Pancreas (tissue), 10 donors: ENCODE results near the gene CHSY3. TPM values are rescaled to one million over a fixed set of nuclear protein-coding genes. Genes with fewer than 3 reads are reported as not detected.

ENCODE experiments used
- ATAC-seq, 4 donors: fragments of 200-7000 bp; cut with Tn5 transposase; one replicate each; pipeline versions ENCODE4 v1.8.0 to v1.9.1; 2020; ENCODE audit warnings: mild to moderate bottlenecking in 4 of 4, moderate library complexity in 4 of 4
- DNase-seq, 6 donors: peaks; one replicate each; pipeline ENCODE4 v3.0.0-alpha.2; 2020
- FAIRE-seq: peaks from 2 replicates; lab custom pipeline; 2012; peaks lifted over from hg19 to GRCh38; lab: Jason Lieb, UNC
- H3K27ac ChIP-seq, 4 donors: fragments of 200-600 bp; sonication (generic); 1 replicate in 3 of 4; 2 replicates in 1 of 4; pipeline versions ENCODE4 v1.5.0 to v1.8.0; 2020
- H3K27me3 ChIP-seq, 4 donors: fragments of 200-600 bp; one replicate each; pipeline ENCODE4 v1.8.0; 2021
- H3K36me3 ChIP-seq, 3 donors: fragments of 200-600 bp; sonication (generic) in 1 of 3; one replicate each; pipeline versions ENCODE4 v1.5.0 to v1.8.0; 2020 to 2021
- H3K4me1 ChIP-seq, 3 donors: fragments of 200-600 bp; one replicate each; pipeline ENCODE4 v1.8.0; 2021
- H3K4me3 ChIP-seq, 4 donors: fragments of 200-600 bp; sonication (generic) in 2 of 4; one replicate each; pipeline versions ENCODE4 v1.5.0 to v1.8.0; 2020 to 2021
- H3K9me3 ChIP-seq, 4 donors: fragments of 200-600 bp; one replicate each; pipeline ENCODE4 v1.8.0; 2021
- WGBS, 2 donors: extraction: QIAGEN DNeasy Blood & Tissue Kit; methylation state at CpG; one replicate each; pipeline ENCODE4 v1.1.7; 2013; 5-methylcytosine and 5-hydroxymethylcytosine counted together
- intact Hi-C, 3 donors: fragments of 100-400 bp; cut with DNase I; formaldehyde crosslinking; loops; one replicate each; pipeline versions ENCODE4 v1.11.1 to v1.14.2; 2022
- polyA plus RNA-seq, 2 donors: library from polyadenylated mRNA; stranded (reverse); fragments of 200-250 nt; gene quantifications; one replicate each; pipeline ENCODE4 v1.2.3, GENCODE V29; 2013
- total RNA-seq, 6 donors: library from RNA; stranded (reverse); fragmentation: NEBNext Ultra II Directional in 4 of 6; extraction: Animal tissue kit (Norgen Biotek cat#: 25700) in 4 of 6; gene quantifications; one replicate each; pipeline versions ENCODE4 v1.2.1 to v1.2.4, GENCODE V29; 2021 to 2023
- TF ChIP-seq, protein P1 (sequence below), 4 donors: fragments of 200-600 bp; sonication (generic) in 3 of 4; IDR thresholded peaks; one replicate each; pipeline versions ENCODE4 v1.5.0 to v1.8.0; 2021; ENCODE audit warnings: antibody characterized with exemption in 4 of 4
- donor health status: healthy with polysubstance abuse.
- donor health status: DM: no; HTN: no; CAD: no; lungs with moderate emphysema.
- donor health status: DM: no; HTN: no; CAD: no.
- donor health status: control.
- donor health status: control.
- donor health status: Bipolar disorder and iron deficiency.
- donor health status: DM: yes; HTN: yes; CAD: no.
- donor health status: DM: no; HTN: no; CAD: no.
- donor health status: DM: no; HTN: no; CAD: no.
- donor health status: DM: yes; HTN: yes; CAD: no.

The CHSY3 gene
- total and polyA plus RNA-seq, 8 donors, result 0.07 to 1.2 (median 0.16) TPM

DNA sequence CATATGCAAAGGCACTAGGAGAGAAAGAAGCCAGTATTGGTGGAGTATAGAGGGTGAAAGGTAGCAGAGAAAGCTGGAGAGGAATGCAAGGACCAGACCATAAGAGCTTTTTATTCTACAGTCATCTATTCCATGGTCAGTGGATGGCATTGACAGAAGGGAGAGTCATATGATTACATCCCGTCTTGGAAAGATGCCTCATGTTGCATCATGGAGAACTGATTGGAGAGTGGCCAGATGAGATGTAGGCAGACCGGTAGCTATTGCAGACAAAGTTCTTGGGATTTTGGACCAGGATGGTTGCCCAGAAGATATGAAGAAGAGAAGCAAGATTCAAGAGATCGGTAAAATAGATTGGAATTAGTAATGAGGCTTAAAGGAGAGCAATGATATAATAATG lies 260.7 kb downstream of the CHSY3 start:
- Histone ChIP-seq H3K27me3 (no peaks in the 10 kb centered on the region), H3K4me1 (no peaks in the 10 kb centered on the region), H3K27ac (no peak overlapping the region), H3K4me3 (no peak overlapping the region), H3K9me3 (no peaks in the 10 kb centered on the region), H3K36me3 (no peaks in the 10 kb centered on the region)
- FAIRE-seq, result no peak
- DNase-seq, result no peak
- 73 to 78% methylated on average over 3 of the region's 3 CpGs for WGBS, 2 donors
- TF ChIP-seq, protein P1, sequence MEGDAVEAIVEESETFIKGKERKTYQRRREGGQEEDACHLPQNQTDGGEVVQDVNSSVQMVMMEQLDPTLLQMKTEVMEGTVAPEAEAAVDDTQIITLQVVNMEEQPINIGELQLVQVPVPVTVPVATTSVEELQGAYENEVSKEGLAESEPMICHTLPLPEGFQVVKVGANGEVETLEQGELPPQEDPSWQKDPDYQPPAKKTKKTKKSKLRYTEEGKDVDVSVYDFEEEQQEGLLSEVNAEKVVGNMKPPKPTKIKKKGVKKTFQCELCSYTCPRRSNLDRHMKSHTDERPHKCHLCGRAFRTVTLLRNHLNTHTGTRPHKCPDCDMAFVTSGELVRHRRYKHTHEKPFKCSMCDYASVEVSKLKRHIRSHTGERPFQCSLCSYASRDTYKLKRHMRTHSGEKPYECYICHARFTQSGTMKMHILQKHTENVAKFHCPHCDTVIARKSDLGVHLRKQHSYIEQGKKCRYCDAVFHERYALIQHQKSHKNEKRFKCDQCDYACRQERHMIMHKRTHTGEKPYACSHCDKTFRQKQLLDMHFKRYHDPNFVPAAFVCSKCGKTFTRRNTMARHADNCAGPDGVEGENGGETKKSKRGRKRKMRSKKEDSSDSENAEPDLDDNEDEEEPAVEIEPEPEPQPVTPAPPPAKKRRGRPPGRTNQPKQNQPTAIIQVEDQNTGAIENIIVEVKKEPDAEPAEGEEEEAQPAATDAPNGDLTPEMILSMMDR (IDR thresholded peaks at IDR 0.05), result no peak
- no peak for ATAC-seq
- intact Hi-C loops, result no loop called here

GRCh38 chr5:130166839-130167490 lies 262.7 kb downstream of the CHSY3 start:
- Histone ChIP-seq H3K27me3 (no peaks in the 10 kb centered on the region), H3K27ac (no peak overlapping the region), H3K9me3 (no peaks in the 10 kb centered on the region), H3K4me1 (no peaks in the 10 kb centered on the region), H3K36me3 (no peaks in the 10 kb centered on the region), H3K4me3 (no peak overlapping the region)
- 37 to 54% methylated on average over 1 of the region's 1 CpG for WGBS, 2 donors
- intact Hi-C loops, result no loop called here
- TF ChIP-seq, protein P1 (IDR thresholded peaks at IDR 0.05), result no peak
- no peak for ATAC-seq
- no peak for DNase-seq
- no peak for FAIRE-seq

DNA sequence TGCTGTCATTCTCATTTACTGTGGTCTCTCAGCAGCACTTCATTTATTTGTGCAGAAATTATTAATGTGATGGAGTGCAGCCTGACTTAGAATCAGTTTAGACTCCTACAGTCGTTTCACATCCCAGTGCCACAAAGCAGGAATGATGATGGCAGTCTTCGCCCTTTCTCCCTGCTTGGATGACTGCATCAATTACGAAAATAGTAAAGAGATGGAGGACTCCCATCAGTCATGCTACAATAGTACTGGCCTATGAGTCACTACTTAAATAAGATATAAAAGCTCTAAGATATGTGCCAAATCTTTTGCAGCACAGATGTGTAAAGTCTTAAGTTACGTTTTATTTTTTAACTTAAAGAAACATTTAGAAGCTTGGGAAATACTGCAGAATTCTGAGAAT lies 263.9 kb downstream of the CHSY3 start:
- ATAC-seq (no peak), DNase-seq (no peak), FAIRE-seq (no peak)
- TF ChIP-seq, protein P1 (IDR thresholded peaks at IDR 0.05), result no peak
- 67 to 74% methylated on average over 4 of the region's 4 CpGs for WGBS, 2 donors
- H3K4me3 ChIP-seq, result no peak overlapping the region
- intact Hi-C loops, result no loop called here
- H3K27ac ChIP-seq, result no peak overlapping the region
- no peaks in the 10 kb centered on the region for H3K36me3 ChIP-seq
- H3K9me3 ChIP-seq, result no peaks in the 10 kb centered on the region
- H3K27me3 ChIP-seq, result no peaks in the 10 kb centered on the region
- no peaks in the 10 kb centered on the region for H3K4me1 ChIP-seq

DNA sequence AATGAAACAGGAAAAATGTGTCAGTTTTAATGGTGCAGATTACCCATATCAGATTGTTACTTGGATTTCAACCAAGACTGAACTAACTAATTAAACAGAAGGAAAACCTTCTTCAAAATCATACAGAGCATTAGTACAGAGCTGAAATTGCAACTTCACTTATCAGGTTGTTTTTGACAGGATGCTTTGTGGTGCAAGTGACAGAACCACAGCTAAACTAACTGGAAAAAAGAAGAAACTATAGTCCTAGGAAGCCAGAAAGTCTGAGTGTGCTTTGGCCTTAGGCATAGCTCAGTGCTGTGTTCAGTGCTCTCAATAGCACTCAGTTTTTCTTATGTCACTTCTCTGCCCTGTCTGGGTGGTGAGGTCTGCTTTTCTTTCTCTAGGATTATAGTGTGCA lies 267.4 kb downstream of the CHSY3 start:
- TF ChIP-seq, protein P1 (IDR thresholded peaks at IDR 0.05), result no peak
- H3K9me3 ChIP-seq, result no peaks in the 10 kb centered on the region
- DNase-seq (no peak), FAIRE-seq (no peak), ATAC-seq (no peak)
- no peaks in the 10 kb centered on the region for H3K27me3 ChIP-seq
- intact Hi-C loops, result no loop called here
- no peaks in the 10 kb centered on the region for H3K36me3 ChIP-seq
- H3K4me1 ChIP-seq, result no peaks in the 10 kb centered on the region
- H3K4me3 ChIP-seq, result no peak overlapping the region
- H3K27ac ChIP-seq, result no peak overlapping the region

GRCh38 chr5:130183115-130183514 lies 278.9 kb downstream of the CHSY3 start:
- H3K4me1 ChIP-seq, result no peaks in the 10 kb centered on the region
- H3K4me3 ChIP-seq, result no peak overlapping the region
- ATAC-seq (no peak), DNase-seq (no peak), FAIRE-seq (no peak)
- no peaks in the 10 kb centered on the region for H3K27me3 ChIP-seq
- intact Hi-C loops, result no loop called here
- 80 to 88% methylated on average over 7 of the region's 7 CpGs for whole genome bisulfite sequencing, 2 donors
- H3K36me3 ChIP-seq, result no peaks in the 10 kb centered on the region
- TF ChIP-seq, protein P1 (IDR thresholded peaks at IDR 0.05), result no peak
- H3K9me3 ChIP-seq, result no peaks in the 10 kb centered on the region
- no peak overlapping the region for H3K27ac ChIP-seq
